Frontal cortex (tissue), 4 donors: ENCODE data around the gene ZBED4. TPM values are rescaled to one million over a fixed set of nuclear protein-coding genes. Genes with fewer than 3 reads are reported as not detected.

Experiments used
- DNase-seq, 2 donors: peaks; one replicate each; pipeline ENCODE4 v3.0.0; 2012; ENCODE audit warnings: low spot score in 2 of 2
- FAIRE-seq: peaks from 2 replicates; lab custom pipeline; 2012; peaks lifted over from hg19 to GRCh38; lab: Jason Lieb, UNC
- total RNA-seq: library from RNA; depleted of rRNA; stranded (reverse); fragments of >200 nt; gene quantifications from one replicate; pipeline ENCODE4 v1.2.3, GENCODE V29; 2014
- donor health status: control.
- donor health status: control.
- donor health status: control.

Gene ZBED4
- total RNA-seq, 1 donor from 2014 or later, result 23.2 TPM

- DNase-seq (no peak), FAIRE-seq (no peak)
Observed at GRCh38 chr22:49928555-49929210, 75.0 kb downstream of the ZBED4 start.

- DNase-seq (peak; percentile 88 to 90), FAIRE-seq (no peak)
Observed at GRCh38 chr22:49929211-49929979, 75.8 kb downstream of the ZBED4 start.

- DNase-seq (no peak), FAIRE-seq (no peak)
Observed at GRCh38 chr22:49929994-49930575, 76.4 kb downstream of the ZBED4 start.

- DNase-seq, result peak; percentile 82 to 84
- FAIRE-seq, result peak; percentile 19
Observed at GRCh38 chr22:49930596-49931412, 77.2 kb downstream of the ZBED4 start.

- DNase-seq, result no peak
- no peak for FAIRE-seq
Observed at GRCh38 chr22:49933236-49934159, 79.9 kb downstream of the ZBED4 start.

GRCh38 chr22:49934160-49934890 is 80.7 kb downstream of the ZBED4 start:
- FAIRE-seq (no peak), DNase-seq (no peak)

- FAIRE-seq, result no peak
- peak; percentile 78 to 82 for DNase-seq
Observed at GRCh38 chr22:49934891-49935557, 81.4 kb downstream of the ZBED4 start.

GRCh38 chr22:49935561-49935960 is 81.9 kb downstream of the ZBED4 start:
- no peak for FAIRE-seq
- DNase-seq, result no peak

GRCh38 chr22:49936018-49936972 is 82.7 kb downstream of the ZBED4 start:
- FAIRE-seq, result no peak
- DNase-seq, result peak; percentile 66 to 88

- no peak for FAIRE-seq
- DNase-seq, result peak; percentile 62 to 71
Observed at GRCh38 chr22:49936973-49937757, 83.5 kb downstream of the ZBED4 start.

GRCh38 chr22:49937758-49938564 is 84.3 kb downstream of the ZBED4 start:
- FAIRE-seq, result no peak
- DNase-seq, result peak in 1 of 2 donors; percentile 74

GRCh38 chr22:49938565-49939136 is 85.0 kb downstream of the ZBED4 start:
- no peak for FAIRE-seq

More at GRCh38 chr22:49938565-49939136, 85.0 kb downstream of the ZBED4 start:
- DNase-seq, result no peak
